K562 (cell line): ENCODE results near the gene DSP.

ENCODE experiments used
- LARP7 ChIP-seq: fragments of 450-650 bp; IDR thresholded peaks from 2 replicates; pipeline ENCODE4 v1.6.1; 2016
- TF ChIP-seq, protein P1 (sequence below), 3 experiments: IDR thresholded peaks in 2 of 3; conservative IDR thresholded peaks in 1 of 3; 2 replicates each; pipeline ENCODE4 v1.5.1; 2011 to 2012; ENCODE audit warnings: low read length in 3 of 3, mild to moderate bottlenecking in 3 of 3, control low read depth in 2 of 3, improper control_type of control experiment in 1 of 3, inconsistent platforms in 1 of 3, low read depth in 1 of 3, mixed read lengths in 1 of 3, moderate library complexity in 1 of 3; ENCODE audit not compliant: insufficient read depth in 2 of 3

DNA sequence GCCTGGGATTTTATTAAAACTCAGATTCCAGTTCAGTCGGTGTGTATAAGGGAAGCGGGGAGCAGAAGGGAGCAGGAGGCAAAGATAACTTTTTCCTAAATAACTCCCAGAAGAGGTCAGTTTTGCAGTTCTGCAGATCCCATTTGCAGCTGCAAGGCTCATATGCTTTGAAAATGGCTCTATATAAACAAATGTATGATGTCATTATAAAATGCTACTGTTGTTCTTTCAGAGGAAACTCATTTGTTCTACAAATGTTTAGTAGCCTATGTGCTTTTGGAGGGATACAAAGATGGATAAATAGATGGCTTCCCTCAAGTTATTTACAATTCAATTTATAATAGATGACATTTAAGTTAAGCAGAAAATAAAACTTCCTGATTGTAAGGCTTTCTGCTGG, 29.2 kb upstream of the DSP start:
- TF ChIP-seq, protein P1, sequence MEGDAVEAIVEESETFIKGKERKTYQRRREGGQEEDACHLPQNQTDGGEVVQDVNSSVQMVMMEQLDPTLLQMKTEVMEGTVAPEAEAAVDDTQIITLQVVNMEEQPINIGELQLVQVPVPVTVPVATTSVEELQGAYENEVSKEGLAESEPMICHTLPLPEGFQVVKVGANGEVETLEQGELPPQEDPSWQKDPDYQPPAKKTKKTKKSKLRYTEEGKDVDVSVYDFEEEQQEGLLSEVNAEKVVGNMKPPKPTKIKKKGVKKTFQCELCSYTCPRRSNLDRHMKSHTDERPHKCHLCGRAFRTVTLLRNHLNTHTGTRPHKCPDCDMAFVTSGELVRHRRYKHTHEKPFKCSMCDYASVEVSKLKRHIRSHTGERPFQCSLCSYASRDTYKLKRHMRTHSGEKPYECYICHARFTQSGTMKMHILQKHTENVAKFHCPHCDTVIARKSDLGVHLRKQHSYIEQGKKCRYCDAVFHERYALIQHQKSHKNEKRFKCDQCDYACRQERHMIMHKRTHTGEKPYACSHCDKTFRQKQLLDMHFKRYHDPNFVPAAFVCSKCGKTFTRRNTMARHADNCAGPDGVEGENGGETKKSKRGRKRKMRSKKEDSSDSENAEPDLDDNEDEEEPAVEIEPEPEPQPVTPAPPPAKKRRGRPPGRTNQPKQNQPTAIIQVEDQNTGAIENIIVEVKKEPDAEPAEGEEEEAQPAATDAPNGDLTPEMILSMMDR (IDR thresholded peaks at IDR 0.05 in 2 of 3, conservative IDR thresholded peaks at IDR 0.05 in 1 of 3; ENCODE audit: insufficient read depth in 2 of 3, low read depth in 1 of 3, low read length in 3 of 3) = no peak
- no peak for TF ChIP-seq LARP7
